Measurements from ENCODE around the gene ADAT3.

DNA sequence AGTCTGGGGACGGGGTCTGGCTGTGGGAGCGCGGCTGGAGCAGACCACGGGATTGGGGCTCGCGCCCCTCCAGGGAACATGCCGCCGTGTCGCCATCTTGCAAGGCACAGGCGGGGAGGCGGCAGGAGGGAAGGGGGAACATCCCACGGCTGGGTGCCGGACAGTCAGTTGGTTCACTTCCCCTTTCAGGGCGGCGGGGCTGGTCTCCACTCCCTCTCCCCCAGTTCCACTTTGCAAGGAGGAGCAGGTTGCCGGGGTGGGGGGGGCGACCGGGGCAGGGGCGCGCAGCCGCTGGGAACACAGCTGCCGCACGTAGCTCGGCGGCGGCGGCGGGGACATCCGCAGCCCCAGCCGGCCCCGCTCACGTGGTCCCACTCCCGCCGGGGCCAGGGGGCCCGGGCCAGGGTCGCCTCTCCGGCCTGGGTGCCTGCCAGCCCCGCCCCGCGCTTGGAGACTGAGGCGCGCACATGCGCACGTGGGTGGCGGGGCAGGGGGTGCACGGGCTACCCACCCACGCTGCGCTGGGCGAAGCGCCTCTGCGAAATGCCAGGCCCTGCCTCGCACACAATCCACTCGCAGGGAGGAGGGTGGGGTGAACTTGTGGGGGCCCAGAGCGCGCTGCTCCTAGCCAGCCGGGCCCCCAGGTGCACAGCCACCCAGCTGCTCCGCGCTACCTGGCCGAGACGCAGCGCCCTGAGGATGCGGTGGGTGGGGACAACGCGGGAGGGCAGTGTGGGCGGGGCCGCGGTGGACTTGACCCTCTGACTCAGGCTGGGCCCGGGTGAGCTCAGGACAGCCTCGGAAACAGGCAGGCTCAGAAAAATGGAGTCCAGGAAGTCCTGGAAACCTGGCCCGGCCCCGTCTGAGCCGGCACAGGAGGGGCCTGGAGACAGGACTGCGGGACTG, 48.2 kb upstream of the ADAT3 start:
- TF ChIP-seq CTCF (conservative IDR thresholded peaks at IDR 0.05; ENCODE audit: low read depth, low read length) (no peak), MXI1 (IDR thresholded peaks at IDR 0.05; ENCODE audit: borderline replicate concordance, low read depth, low read length) (no peak), RAD21 (IDR thresholded peaks at IDR 0.05; ENCODE audit: low read length) (no peak)

All from IMR-90 (cell line).